ENCODE data around the gene TENM4.

TENM4 gene

GRCh38 chr11:79167510-79168188, 273.2 kb downstream of the TENM4 start:
- no peak for DNase-seq (ENCODE audit: low spot score)

GRCh38 chr11:79165908-79166307, 274.9 kb downstream of the TENM4 start:
- DNase-seq (ENCODE audit: low spot score) = no peak
- TF ChIP-seq CTCF (IDR thresholded peaks at IDR 0.05; ENCODE audit: extremely low read depth, missing control alignments) = no peak

More at GRCh38 chr11:79167510-79168188, 273.2 kb downstream of the TENM4 start:
- TF ChIP-seq CTCF (IDR thresholded peaks at IDR 0.05; ENCODE audit: extremely low read depth, missing control alignments) = no peak

- TF ChIP-seq CTCF (IDR thresholded peaks at IDR 0.05; ENCODE audit: extremely low read depth, missing control alignments) = peak; percentile 22
- no peak for DNase-seq (ENCODE audit: low spot score)
These were observed 279.9 kb downstream of the TENM4 start for GRCh38 chr11:79160791-79161403.

- DNase-seq (ENCODE audit: low spot score) = no peak
- TF ChIP-seq CTCF (IDR thresholded peaks at IDR 0.05; ENCODE audit: extremely low read depth, missing control alignments) = no peak
These were observed 281.0 kb downstream of the TENM4 start for GRCh38 chr11:79159657-79160450.

GRCh38 chr11:79157738-79158137, 283.1 kb downstream of the TENM4 start:
- no peak for DNase-seq (ENCODE audit: low spot score)
- TF ChIP-seq CTCF (IDR thresholded peaks at IDR 0.05; ENCODE audit: extremely low read depth, missing control alignments) = no peak

- no peak for TF ChIP-seq CTCF (IDR thresholded peaks at IDR 0.05; ENCODE audit: extremely low read depth, missing control alignments)
These were observed 284.8 kb downstream of the TENM4 start for GRCh38 chr11:79156031-79156430.

GRCh38 chr11:79155237-79155636, 285.6 kb downstream of the TENM4 start:
- no peak for DNase-seq (ENCODE audit: low spot score)
- TF ChIP-seq CTCF (IDR thresholded peaks at IDR 0.05; ENCODE audit: extremely low read depth, missing control alignments) = no peak

More at GRCh38 chr11:79156031-79156430, 284.8 kb downstream of the TENM4 start:
- DNase-seq (ENCODE audit: low spot score) = no peak

Measured in GM20000 (cell line).